Prostate gland (tissue), 2 donors: ENCODE data around the gene TSPAN15.

ENCODE experiments used
- CTCF ChIP-seq, 4 experiments: fragments of 200-600 bp in 2 of 4; fragments of 450-650 bp in 2 of 4; sonication (generic) in 2 of 4; IDR thresholded peaks; 1 replicate in 3 of 4; 2 replicates in 1 of 4; pipeline ENCODE4 v1.5.1; 2016 to 2019; ENCODE audit warnings: antibody characterized with exemption in 4 of 4, mild to moderate bottlenecking in 2 of 4, moderate library complexity in 2 of 4
- POLR2A ChIP-seq: fragments of 450-650 bp; IDR thresholded peaks from one replicate; pipeline ENCODE4 v1.6.1; 2016; ENCODE audit warnings: antibody characterized with exemption, mild to moderate bottlenecking

- TF ChIP-seq CTCF (IDR thresholded peaks at IDR 0.05): no peak
- no peak for TF ChIP-seq POLR2A
These were observed 52.6 kb downstream of the TSPAN15 start for GRCh38 chr10:69503896-69504265.
